Jurkat, Clone E6-1 (cell line): Measurements from ENCODE around the gene TTC1.
"Not testable (repeated sequence)": the region's sequence is repeated elsewhere in the genome, so short reads cannot be mapped to it uniquely, and the experiment has no call there.

ENCODE experiments used
- DNase-seq: peaks from one replicate; pipeline ENCODE4 v3.0.0-alpha.2; 2011; ENCODE audit warnings: low read depth, low spot score
- H3K4me3 ChIP-seq: 2 replicates; pipeline ENCODE4 v1.5.1; 2011; ENCODE audit warnings: mild to moderate bottlenecking, low read length, control low read depth, moderate library complexity

The TTC1 gene

DNA sequence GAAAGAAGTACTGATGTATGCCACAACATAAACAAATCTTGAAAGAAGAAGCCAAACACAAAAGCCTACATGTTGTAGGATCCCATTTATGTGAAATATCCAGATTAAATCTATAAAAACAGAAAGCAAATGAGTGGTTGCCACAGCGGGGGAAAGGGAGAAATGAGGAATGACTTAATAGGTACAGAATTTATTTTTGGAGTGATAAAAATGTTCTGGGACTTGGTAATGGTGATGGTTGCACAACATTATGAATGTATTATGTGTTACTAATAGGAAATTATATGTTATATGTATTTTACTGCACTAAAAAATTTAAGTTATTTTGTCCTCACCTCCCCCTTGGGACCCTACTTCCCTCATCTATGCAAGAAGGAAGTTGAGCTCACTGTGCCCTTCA lies 16.4 kb upstream of the TTC1 start:
- no peak for DNase-seq

GRCh38 chr5:159993194-159993593 lies 15.7 kb upstream of the TTC1 start:
- H3K4me3 ChIP-seq = no peak overlapping the region
- no peak for DNase-seq

More for the DNA sequence above, 16.4 kb upstream of the TTC1 start:
- no peak overlapping the region for H3K4me3 ChIP-seq

- no peak for DNase-seq
- H3K4me3 ChIP-seq = no peak overlapping the region
Observed at GRCh38 chr5:159995907-159996306, 13.0 kb upstream of the TTC1 start.

- no peak for DNase-seq
- H3K4me3 ChIP-seq = no peak overlapping the region
Observed at GRCh38 chr5:160001457-160001856, 7.5 kb upstream of the TTC1 start.

DNA sequence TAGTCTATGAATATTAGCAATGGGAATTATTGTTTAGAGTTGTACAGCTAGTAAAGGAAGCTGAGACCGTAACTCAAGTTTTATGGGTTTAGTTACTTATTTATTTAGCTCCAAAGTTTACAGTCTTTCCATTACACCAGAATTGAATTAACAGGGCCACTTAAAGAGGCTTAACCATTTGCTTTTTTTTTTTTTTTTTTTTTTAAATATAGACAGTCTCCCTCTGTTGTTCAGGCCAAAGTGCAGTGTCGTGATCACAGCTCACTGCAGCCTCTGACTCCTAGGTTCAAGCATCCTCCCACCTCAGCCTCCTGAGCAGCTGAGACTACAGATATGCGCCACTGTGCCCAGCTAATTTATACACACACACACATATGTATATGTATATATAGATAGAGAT lies 1.4 kb upstream of the TTC1 start:
- no peak for DNase-seq
- H3K4me3 ChIP-seq = no peak overlapping the region

DNA sequence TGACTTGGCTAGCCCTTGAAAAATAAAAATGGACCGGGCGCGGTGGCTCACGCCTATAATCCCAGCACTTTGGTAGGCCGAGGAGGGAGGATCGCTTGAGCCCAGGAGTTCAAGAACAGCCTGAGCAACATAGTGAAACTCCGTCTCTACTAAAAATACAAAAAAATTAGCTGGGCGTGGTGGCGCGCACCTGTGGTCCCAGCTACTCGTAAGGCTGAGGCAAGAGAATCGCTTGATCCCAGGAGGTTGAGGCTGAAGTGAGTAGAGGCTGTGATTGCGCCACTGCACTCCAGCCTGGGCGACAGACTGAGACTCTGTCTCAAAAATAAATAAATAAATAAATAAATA lies 436 bp upstream of the TTC1 start:
- H3K4me3 ChIP-seq = peak overlapping the region; percentile 85
- not testable (repeated sequence) for DNase-seq

DNA sequence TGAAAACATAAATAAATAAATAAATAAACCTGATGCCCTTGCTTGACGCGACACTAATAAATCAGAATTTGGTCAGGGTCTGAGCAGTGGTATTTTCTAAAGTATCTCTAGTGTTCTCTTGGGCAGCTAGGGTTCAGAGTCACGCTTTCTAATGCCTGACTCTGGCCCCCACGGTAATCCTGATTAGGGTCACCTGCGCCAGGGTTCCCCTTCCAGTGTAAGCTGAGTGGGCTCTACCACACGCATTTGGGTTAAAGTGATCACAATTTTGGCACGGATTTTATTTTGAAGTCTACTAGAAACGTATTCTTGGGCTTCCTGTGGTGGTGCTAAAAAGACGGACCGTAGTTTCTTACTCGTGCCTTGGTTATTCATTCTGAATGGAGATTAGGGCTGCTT lies 651 bp downstream of the TTC1 start:
- no peak for DNase-seq
- peak overlapping the region; percentile 85 for H3K4me3 ChIP-seq

- DNase-seq = no peak
- no peak overlapping the region for H3K4me3 ChIP-seq
Observed at GRCh38 chr5:160011471-160011870, 2.5 kb downstream of the TTC1 start.

GRCh38 chr5:160014197-160014596 lies 5.3 kb downstream of the TTC1 start:
- H3K4me3 ChIP-seq, DNase-seq: not testable (repeated sequence)

DNA sequence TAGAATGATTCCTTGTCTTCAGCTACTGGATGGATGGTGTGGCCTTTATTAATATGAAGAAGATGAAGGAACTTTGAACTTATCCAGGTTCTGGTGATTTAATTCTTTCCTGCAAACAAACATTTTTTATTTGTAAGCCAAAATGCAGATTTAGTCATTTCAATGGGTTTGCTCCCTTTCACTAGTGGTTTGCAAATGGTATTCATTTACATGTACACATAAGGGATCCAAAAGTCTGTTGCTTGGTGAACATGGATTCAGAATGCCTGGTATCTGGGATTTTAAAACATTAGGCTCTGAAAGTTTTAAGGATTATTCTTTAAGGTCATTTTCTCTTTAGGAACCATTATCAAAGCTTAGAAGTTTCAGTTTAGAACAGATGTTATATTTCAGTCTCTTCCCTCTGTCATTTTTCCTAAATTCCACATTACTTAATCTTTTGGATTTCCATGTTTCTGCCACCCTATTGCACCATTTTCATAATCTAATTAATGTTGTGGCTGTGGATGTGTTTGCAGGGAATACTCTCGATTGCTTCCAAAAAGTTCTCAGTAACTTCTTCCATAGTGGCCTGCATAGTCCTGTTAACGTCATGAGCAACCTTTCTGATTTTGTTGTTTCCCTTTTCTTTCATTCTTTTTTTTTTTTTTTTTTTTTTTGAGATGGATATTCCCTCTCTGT lies 10.1 kb downstream of the TTC1 start:
- H3K4me3 ChIP-seq = no peak overlapping the region
- no peak for DNase-seq

DNA sequence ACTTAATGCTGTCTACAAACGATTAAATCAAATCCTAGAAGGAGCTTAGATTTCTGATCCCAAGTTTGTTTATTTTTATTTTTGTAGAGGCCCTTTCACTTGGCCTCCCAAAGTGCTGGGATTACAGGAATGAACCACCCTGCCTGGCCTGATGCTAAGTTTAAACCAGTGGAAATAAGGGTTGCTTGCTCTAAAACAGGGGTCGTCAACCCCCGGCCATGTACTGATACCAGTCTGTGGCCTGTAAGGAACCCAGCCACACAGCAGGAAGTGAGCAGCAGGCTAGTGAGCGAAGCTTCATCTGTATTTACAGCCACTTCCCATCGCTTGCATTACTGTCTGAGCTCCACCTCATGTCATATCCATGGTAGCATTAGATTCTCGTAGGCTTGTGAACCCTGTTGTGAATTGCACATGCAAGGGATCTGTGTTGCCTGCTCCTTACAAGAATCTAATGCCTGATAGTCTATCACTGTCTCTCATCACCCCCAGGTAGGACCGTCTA lies 11.4 kb downstream of the TTC1 start:
- no peak for DNase-seq
- no peak overlapping the region for H3K4me3 ChIP-seq

DNA sequence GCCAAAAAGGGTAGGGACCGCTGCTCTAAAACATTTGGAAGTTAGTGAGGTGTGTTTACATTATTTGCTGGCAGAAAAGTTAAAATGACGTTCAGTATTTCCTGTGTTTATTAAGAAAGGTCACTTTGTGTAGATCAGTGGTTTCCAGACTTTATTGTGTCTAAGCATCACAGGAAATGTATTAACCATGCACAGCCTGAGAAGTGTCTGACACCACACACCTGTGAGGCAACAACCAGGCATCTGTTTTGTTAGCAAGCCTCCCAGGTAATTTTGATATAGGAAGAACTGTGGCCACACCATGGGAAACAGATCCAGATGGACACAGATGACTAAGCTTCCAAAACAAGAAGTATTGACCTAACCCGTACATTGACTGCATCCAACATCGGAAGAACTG lies 12.0 kb downstream of the TTC1 start:
- no peak for DNase-seq
- no peak overlapping the region for H3K4me3 ChIP-seq

GRCh38 chr5:160021831-160022446 lies 13.0 kb downstream of the TTC1 start:
- peak; percentile 63 for DNase-seq
- no peak overlapping the region for H3K4me3 ChIP-seq

DNA sequence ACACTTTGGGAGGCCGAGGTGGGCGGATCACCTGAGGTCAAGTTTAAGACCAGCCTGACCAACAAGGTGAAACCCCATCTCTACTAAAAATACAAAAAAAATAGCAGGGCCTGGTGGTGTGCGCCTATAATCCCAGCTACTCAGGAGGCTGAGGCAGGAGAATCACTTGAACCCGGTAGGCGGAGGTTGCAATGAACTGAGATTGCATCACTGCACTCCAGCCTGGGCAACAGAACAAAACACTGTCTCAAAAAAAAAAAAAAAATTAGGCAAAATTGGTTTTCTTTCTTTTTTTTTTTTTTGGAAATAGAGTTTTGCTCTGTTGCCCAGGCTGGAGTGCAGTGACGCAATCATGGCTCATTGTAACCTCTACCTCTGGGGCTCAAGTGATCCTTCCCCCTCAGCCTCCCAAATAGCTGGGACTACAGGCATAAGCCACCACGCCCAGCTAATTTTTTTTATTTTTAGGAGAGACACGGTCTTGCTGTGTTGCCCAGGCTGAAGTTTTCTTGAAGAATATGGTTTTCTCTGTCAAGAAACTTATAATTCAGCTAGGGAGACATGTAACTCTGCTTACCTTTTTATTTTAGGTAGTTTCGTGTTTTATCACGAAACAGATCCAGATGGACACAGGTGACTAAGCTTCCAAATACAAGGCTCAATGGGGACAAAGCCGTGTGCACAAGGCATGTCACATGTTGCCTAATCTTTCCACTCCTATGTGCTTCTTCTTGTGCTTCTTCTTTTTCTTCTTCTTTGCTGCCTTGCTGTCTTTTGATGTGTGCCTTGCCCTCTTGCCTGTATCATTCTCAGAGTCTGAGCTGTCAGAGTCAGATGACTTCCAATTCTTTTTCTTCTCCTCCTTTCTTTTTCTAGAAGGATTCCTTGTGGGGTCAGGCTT lies 14.3 kb downstream of the TTC1 start:
- DNase-seq = no peak
- no peak overlapping the region for H3K4me3 ChIP-seq

GRCh38 chr5:160023908-160024630 lies 15.1 kb downstream of the TTC1 start:
- H3K4me3 ChIP-seq = no peak overlapping the region
- no peak for DNase-seq

- DNase-seq = no peak
- H3K4me3 ChIP-seq = no peak overlapping the region
Observed at GRCh38 chr5:160029004-160029403, 20.1 kb downstream of the TTC1 start.

GRCh38 chr5:160029540-160030139 lies 20.7 kb downstream of the TTC1 start:
- DNase-seq = no peak
- no peak overlapping the region for H3K4me3 ChIP-seq

- no peak overlapping the region for H3K4me3 ChIP-seq
- DNase-seq = no peak
Observed at GRCh38 chr5:160030631-160031377, 21.9 kb downstream of the TTC1 start.
